MCF 10A (cell line): ENCODE data around the gene ASAP3. TPM values are rescaled to one million over a fixed set of nuclear protein-coding genes. Genes with fewer than 3 reads are reported as not detected.

Experiments
- BruUV-seq: library from RNA; stranded (reverse); fragments of 400-500 nt; replicated peaks from 2 replicates; lab custom pipeline; 2021; lab: Mats Ljungman, UMichigan
- CTCF ChIA-PET: fragments of 300-600 bp; sonication (Branson Sonifier 250); formaldehyde crosslinking; extraction: SDS; loops from one replicate; lab custom pipeline; 2021; ENCODE audit warnings: antibody characterized with exemption, inconsistent platforms; lab: Yijun Ruan, JAX
- POLR2A ChIA-PET: fragments of 300-600, 350-650 bp; sonication (Branson Sonifier 250); formaldehyde crosslinking; extraction: SDS; loops from one replicate; lab custom pipeline; 2020; ENCODE audit warnings: antibody characterized with exemption, inconsistent platforms; lab: Yijun Ruan, JAX
- DNase-seq: peaks from one replicate; pipeline ENCODE4 v3.0.0-alpha.2; 2018; ENCODE audit not compliant: unreplicated experiment
- H3K27ac Mint-ChIP-seq: one replicate; pipeline ENCODE4 v1.8.0; 2022; ENCODE audit warnings: mild to moderate bottlenecking, low read depth, mixed read lengths; ENCODE audit not compliant: unreplicated experiment
- H3K27me3 Mint-ChIP-seq: one replicate; pipeline ENCODE4 v1.8.0; 2022; ENCODE audit warnings: mixed read lengths; ENCODE audit not compliant: insufficient read depth, unreplicated experiment
- H3K36me3 Mint-ChIP-seq: one replicate; pipeline ENCODE4 v1.8.0; 2022; ENCODE audit warnings: mild to moderate bottlenecking, moderate library complexity, mixed read lengths; ENCODE audit not compliant: insufficient read depth, unreplicated experiment
- H3K4me1 Mint-ChIP-seq: one replicate; pipeline ENCODE4 v1.8.0; 2022; ENCODE audit warnings: mixed read lengths; ENCODE audit not compliant: insufficient read depth, unreplicated experiment
- H3K4me3 Mint-ChIP-seq: one replicate; pipeline ENCODE4 v1.8.0; 2022; ENCODE audit warnings: mild to moderate bottlenecking, moderate library complexity, mixed read lengths; ENCODE audit not compliant: unreplicated experiment
- H3K9me3 Mint-ChIP-seq: one replicate; pipeline ENCODE4 v1.8.0; 2022; ENCODE audit warnings: mixed read lengths; ENCODE audit not compliant: unreplicated experiment
- CTCF ChIP-seq: fragments of 200-600 bp; IDR thresholded peaks from one replicate; pipeline ENCODE4 v1.8.0; 2022; ENCODE audit warnings: antibody characterized with exemption, mild to moderate bottlenecking; ENCODE audit not compliant: unreplicated experiment
- intact Hi-C: fragments of 100-400 bp; cut with micrococcal nuclease; formaldehyde crosslinking; loops from 2 replicates; pipeline ENCODE4 v1.14.1; 2022
- total RNA-seq: library from RNA; stranded (reverse); gene quantifications from 2 replicates; pipeline ENCODE4 v1.2.3, GENCODE V29; 2022

Gene ASAP3
- total RNA-seq, 1 experiment from 2014 or later, result 11.1 TPM

GRCh38 chr1:23459338-23459757 lies 24.6 kb downstream of the ASAP3 start:
- intact Hi-C loops, result no loop called here
- ChIA-PET POLR2A (interaction anchor here (1.3 to 1.8 kb wide), 2 partner anchors 12 to 14 kb away, joined by 3 to 6 read pairs; no protein-coding TSS in a partner anchor), CTCF (interaction anchor here (0.7 to 1.8 kb wide), 3 partner anchors 8 to 25 kb away, joined by 3 to 6 read pairs (median 3); no protein-coding TSS in a partner anchor)
- Mint-ChIP-seq H3K9me3 (no peaks in the 10 kb centered on the region), H3K27me3 (no peaks in the 10 kb centered on the region), H3K4me1 (peaks cover 38% of the 10 kb centered on the region), H3K4me3 (no peak overlapping the region), H3K27ac (no peak overlapping the region), H3K36me3 (peaks cover 8% of the 10 kb centered on the region)
- TF ChIP-seq CTCF, result no peak
- BruUV-seq, result no TSS peak
- DNase-seq, result no peak

- H3K4me1 Mint-ChIP-seq, result peaks cover 65% of the 10 kb centered on the region
- ChIA-PET POLR2A (no interaction called here), CTCF (interaction anchor here (0.8 kb wide), 1 partner anchor 35 kb away, joined by 6 read pairs; no protein-coding TSS in a partner anchor)
- no peaks in the 10 kb centered on the region for H3K9me3 Mint-ChIP-seq
- H3K27ac Mint-ChIP-seq, result peak overlapping the region; percentile 70
- intact Hi-C loops, result no loop called here
- no TSS peak for BruUV-seq
- no peaks in the 10 kb centered on the region for H3K27me3 Mint-ChIP-seq
- TF ChIP-seq CTCF, result no peak
- H3K36me3 Mint-ChIP-seq, result peaks cover 18% of the 10 kb centered on the region
- no peak overlapping the region for H3K4me3 Mint-ChIP-seq
- peak; percentile 77 for DNase-seq
Observed at GRCh38 chr1:23456226-23456625, 27.8 kb downstream of the ASAP3 start.

- BruUV-seq, result no TSS peak
- intact Hi-C loops, result no loop called here
- POLR2A ChIA-PET, result no interaction called here
- Mint-ChIP-seq H3K4me3 (no peak overlapping the region), H3K27ac (no peak overlapping the region), H3K27me3 (no peaks in the 10 kb centered on the region), H3K9me3 (no peaks in the 10 kb centered on the region), H3K36me3 (peaks cover 20% of the 10 kb centered on the region), H3K4me1 (peaks cover 55% of the 10 kb centered on the region)
- DNase-seq, result no peak
- CTCF ChIA-PET, result no interaction called here
- no peak for TF ChIP-seq CTCF
Observed at GRCh38 chr1:23453455-23454000, 30.5 kb downstream of the ASAP3 start.

- ChIA-PET POLR2A (interaction anchor here (0.6 to 1.3 kb wide), 2 partner anchors 48 to 380 kb away, joined by 3 to 4 read pairs; no protein-coding TSS in a partner anchor), CTCF (interaction anchor here (0.6 kb wide), 2 partner anchors 14 to 315 kb away, joined by 3 to 6 read pairs; no protein-coding TSS in a partner anchor)
- no peaks in the 10 kb centered on the region for H3K27me3 Mint-ChIP-seq
- no peaks in the 10 kb centered on the region for H3K9me3 Mint-ChIP-seq
- TF ChIP-seq CTCF, result no peak
- intact Hi-C loops, result no loop called here
- H3K4me3 Mint-ChIP-seq, result no peak overlapping the region
- no TSS peak for BruUV-seq
- peak; percentile 82 for DNase-seq
- peaks cover 48% of the 10 kb centered on the region for H3K4me1 Mint-ChIP-seq
- H3K36me3 Mint-ChIP-seq, result peaks cover 28% of the 10 kb centered on the region
- H3K27ac Mint-ChIP-seq, result no peak overlapping the region
Observed at GRCh38 chr1:23452011-23452411, 32.0 kb downstream of the ASAP3 start.
